Activated T-helper 1 cell treated with Interleukin-2 at 50 U/mL for 16 hours (primary cell): ENCODE data around the gene CELSR3.

Experiments
- DNase-seq: peaks from one replicate; pipeline ENCODE4 v3.0.0-alpha.2; 2020; ENCODE audit warnings: low read depth

The CELSR3 gene

DNA sequence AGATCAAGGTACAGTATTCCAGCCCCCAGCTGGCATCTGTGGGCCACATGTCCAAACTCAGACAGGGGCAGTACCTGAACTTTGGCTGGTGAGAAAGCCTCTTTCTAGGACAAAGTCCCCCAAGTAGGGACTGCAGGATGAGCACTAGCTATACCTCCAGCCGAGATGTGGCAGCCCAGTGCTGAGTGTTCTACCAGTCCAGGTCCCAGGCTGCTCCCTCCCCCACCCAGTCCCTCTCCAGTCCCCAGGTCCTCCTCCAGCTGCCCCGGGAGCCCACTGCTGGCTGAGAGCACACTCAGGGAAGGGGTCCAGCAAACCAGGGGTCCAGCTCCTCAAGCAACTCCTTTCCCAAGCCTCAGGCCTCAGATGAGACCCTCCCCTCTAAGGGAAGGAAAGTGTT is 28.9 kb downstream of the CELSR3 start:
- no peak for DNase-seq

DNA sequence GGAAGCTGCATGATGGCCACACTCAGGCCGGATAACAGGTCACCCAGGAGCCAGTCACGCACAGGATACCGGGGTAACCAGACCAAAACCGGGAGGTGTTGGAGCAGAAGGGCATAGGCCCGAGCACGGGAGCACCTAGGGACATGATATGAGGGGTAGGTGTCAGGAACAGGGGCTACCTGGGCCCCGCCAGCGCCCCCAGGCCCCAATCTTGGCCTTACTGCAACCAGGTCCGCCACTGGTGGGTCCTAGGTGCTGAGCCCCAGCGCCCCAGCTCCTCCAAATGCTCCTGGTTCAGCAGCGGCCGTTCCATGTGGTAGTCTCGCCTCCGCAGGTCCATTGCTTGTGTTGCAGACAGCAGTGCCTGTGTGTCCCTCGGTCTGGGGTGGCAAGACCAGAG is 29.4 kb downstream of the CELSR3 start:
- no peak for DNase-seq

DNA sequence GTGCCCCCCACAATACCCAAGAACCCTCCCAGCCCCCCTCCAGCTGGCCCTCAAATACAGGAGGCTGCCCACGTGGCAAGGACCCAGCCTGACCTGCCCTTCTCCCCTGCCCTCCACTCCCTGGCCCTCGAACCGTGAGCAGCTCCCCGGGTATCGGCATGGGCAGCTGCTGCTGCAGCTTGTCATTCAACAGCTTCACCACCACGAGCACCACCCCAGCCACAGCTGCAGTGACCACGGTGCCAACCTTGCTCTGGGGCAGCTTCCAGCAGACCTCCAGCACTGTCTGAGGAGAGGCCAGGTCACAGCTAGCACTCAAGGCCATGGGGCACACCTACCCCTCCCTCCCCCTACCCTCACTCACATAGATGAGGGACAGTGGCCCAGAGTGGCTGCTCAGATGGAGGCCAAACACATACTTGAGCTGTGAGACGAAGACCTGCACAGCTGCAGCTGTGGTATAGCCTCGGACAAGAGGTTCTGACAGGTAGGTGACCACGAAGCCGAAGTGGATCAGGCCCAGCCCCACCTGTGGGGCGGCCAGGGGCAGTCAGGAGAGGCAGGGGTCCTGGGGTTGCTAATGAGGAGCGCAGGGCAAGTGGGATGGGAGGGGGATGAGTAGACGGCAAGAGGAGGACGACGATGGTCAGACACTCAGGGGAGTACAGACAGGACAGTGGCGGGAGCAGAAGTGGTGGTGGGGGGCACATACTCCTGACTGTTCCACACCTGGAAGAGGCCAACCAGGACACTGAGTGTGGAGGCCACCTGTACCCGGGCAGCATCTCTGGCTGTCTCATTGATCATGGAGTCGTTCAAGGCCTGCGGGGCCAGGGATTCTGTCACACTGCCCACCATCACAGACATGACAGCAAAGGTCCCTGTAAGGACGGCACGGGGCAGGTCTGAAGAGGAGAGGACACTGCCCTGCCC is 30.9 kb downstream of the CELSR3 start:
- DNase-seq = no peak

- no peak for DNase-seq
These were observed 31.9 kb downstream of the CELSR3 start for GRCh38 chr3:48630833-48631232.

- no peak for DNase-seq
These were observed 32.3 kb downstream of the CELSR3 start for GRCh38 chr3:48630407-48630806.

DNA sequence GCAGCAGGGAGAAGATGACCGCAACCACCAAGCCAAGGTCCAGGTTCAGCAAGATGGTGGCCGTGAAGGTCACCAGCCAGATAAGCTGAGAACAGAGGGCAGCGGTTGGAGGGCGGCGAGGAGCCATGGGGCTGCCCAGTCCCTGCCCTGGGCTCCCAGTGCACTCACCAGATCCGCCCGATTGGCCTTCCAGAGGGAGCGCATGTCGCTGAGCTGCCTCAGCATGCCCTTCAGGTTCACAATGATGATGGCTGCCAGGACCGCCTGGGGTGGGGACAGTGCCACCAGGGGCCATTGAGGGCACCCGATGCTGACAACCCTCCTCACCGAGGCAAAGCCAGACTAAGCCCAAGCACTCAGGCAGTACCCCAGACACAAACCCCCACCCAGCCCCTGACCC is 32.8 kb downstream of the CELSR3 start:
- DNase-seq = no peak

- no peak for DNase-seq
These were observed 34.2 kb downstream of the CELSR3 start for GRCh38 chr3:48628277-48629017.

DNA sequence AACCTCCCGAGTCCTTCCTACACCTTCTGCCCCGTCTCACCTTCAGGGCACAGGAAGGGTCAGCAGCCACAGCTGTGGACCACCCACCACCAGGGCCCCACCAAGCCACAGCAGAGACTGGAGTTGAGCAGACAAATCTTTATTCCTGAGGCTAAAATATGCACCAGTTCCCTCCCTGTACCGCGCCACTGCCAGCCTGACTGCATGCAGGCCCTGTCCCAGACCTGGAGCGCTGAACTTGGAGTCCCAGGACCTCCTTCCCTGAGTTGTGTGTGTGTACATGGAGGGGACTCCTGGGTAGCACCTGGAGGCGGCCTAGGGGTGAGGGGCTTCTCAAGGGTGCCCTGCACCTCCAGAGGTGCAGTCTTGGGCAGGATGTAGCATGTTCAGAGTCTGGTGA is 37.1 kb downstream of the CELSR3 start:
- no peak for DNase-seq

DNA sequence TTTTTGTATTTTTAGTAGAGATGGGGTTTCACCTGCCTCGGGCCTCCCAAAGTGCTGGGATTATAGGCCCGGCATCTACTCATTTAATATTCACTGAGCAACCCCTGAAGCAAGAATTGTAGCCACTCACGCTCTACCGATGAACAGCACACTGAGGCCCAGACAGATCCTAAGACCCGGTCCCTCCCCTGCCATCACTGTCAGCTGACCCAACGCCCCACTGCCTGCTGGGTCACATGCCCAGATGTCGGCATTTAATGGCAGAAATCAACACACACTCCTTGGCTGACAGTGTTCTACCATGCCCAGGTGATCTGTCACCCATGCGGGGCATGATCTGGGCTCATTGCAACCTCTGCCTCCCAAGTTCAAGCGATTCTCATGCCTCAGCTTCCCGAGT is 37.9 kb downstream of the CELSR3 start:
- DNase-seq = no peak

GRCh38 chr3:48623851-48624547 is 38.7 kb downstream of the CELSR3 start:
- no peak for DNase-seq

GRCh38 chr3:48621461-48621869 is 41.2 kb downstream of the CELSR3 start, which contains the start of gene TMEM89:
TSS of gene TMEM89 (minus strand) at chr3:48621769. CDS start at chr3:48621756, 13 bp downstream.
- no peak for DNase-seq

DNA sequence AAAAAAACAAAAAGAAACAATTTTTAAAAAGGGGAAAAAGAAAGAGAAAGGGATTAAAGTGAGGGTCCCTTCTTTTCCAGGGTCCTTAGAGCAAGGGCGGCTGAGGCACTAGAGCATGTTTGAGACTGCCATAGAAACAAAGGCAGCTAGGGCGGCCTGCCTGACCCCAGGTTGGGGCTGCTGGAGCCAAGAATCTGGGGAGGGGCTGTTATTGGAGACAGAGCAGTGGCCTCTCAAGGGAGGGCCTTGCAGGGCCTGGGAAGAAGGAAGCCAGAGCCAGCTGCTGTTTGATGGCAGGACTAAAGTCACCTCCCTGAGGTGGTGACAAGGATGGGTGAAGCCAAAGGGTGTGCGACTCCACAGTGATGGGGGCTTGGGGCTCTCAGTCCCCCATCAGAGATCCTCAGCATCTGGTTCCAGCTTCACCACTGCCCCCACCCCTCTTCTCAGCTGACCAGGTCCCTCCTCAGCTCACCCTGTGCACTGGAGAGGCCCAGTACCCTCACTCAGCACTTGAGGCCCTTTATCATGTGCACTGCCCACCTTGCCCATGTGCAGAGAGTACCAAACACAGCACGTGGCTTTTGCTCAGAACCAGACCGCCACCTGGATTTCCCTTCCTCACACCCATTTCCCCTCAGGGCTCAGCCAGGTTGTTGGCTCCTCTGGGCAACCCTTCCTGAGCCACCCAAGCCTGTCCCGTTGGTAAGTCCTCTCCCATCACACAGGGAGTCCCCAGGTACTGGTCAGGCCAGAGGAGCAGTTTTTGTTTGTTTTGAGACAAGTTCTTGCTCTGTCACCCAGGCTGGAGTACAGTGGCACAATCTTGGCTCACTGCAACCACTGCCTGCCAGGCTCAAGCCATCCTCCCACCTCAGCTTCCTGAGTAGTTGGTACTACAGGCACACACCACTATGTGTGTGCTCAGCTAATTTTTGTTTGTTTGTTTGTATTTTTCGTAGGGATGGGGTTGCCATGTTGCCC is 42.9 kb downstream of the CELSR3 start:
- DNase-seq = no peak

- DNase-seq = no peak
These were observed 45.1 kb downstream of the CELSR3 start for GRCh38 chr3:48617559-48617958.

DNA sequence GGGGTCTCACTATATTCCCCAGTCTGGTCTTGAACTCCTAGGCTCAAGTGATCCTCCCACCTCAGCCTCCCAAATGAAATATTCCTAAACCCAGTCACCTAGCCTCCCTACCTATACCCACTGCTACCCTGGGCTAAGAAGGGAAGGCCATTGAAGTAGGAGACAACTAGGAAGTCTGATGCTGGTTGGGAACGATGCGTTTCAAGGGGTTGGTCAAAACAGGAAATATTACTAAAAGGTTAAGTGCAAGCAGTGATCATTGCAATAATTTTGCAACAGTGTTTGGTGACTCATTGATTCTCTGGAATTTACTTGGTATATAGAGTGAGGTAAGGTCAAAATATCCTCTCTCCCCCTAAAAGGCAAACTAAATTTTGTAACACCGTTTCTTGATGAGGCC is 48.6 kb downstream of the CELSR3 start:
- no peak for DNase-seq

GRCh38 chr3:48612309-48612708 is 50.4 kb downstream of the CELSR3 start:
- DNase-seq = no peak

GRCh38 chr3:48609088-48610005 is 53.3 kb downstream of the CELSR3 start, which contains the start of gene UQCRC1:
TSS of gene UQCRC1 (minus strand) at chr3:48609646. CDS start at chr3:48609620, 26 bp downstream.
- peak; percentile 88 for DNase-seq

- DNase-seq = no peak
These were observed 55.2 kb downstream of the CELSR3 start for GRCh38 chr3:48607519-48607918.

- no peak for DNase-seq
These were observed 61.1 kb downstream of the CELSR3 start for GRCh38 chr3:48601622-48601994.

DNA sequence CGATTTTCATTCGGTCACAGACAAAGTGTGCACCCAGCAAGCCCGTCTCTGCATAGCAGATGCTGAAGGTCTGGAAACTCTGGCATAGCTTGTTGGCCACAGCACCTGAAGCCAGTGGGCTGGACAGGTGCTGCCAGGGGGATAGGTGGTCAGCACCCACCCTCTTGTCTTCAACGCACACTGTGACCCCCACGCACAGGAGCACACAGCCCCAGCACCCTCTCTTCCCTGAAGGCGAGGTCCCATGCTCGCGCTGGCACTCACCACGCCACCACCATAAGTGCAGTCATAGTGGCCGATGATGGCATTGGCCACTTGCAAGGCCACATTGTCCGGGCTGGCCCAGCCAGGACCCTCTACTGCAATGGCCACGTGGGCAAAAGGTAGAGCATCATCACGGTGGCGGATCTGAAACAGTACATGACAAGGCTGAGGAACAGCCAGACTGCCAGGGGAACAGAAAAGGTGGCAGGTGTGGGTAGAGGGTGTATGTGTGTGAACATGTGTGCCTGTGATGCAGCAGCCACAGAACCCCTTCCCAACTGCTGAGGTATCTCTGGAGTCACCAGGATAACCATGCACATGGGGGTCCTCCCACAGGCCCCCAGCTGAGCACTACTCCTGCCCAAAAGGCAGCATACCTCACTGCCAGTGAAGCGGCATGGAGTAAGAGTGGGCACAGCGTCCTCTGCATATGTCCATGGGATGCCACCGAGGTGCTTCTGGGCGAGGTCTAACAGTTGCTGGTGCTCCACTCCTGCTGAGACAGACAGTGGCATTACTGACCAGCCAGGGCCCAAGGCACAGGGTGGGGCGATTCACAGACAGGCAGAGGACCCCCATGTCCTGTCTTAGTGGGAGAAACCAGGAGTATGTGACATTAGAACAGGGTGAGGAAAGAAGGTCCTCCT is 61.7 kb downstream of the CELSR3 start:
- DNase-seq = no peak
